Endothelial cell of umbilical vein (primary cell): ENCODE measurements around the gene PGBD5.

Experiments used
- CTCF ChIP-seq, 2 donors: IDR thresholded peaks; 1 replicate in 1 of 2; 2 replicates in 1 of 2; pipeline ENCODE4 v1.5.1; 2011; ENCODE audit warnings: low read length in 2 of 2, mild to moderate bottlenecking in 2 of 2, moderate library complexity in 2 of 2, control low read depth in 1 of 2, inconsistent platforms in 1 of 2, low read depth in 1 of 2; ENCODE audit not compliant: insufficient read depth in 1 of 2; ENCODE audit errors: extremely low read depth in 1 of 2
- EZH2 ChIP-seq: IDR thresholded peaks from 2 replicates; pipeline ENCODE4 v1.6.1; 2012; ENCODE audit warnings: borderline replicate concordance, low read depth, mild to moderate bottlenecking, moderate library complexity, low read length, inconsistent platforms; ENCODE audit not compliant: severe bottlenecking
- FOS ChIP-seq: IDR thresholded peaks from 2 replicates; pipeline ENCODE4 v1.6.1; 2011; ENCODE audit warnings: mild to moderate bottlenecking, low read length, moderate library complexity, borderline replicate concordance; ENCODE audit not compliant: insufficient read depth
- GATA2 ChIP-seq: IDR thresholded peaks from 2 replicates; pipeline ENCODE4 v1.7.0; 2011; ENCODE audit warnings: low read depth, mild to moderate bottlenecking, moderate library complexity, mixed read lengths, low read length; ENCODE audit not compliant: insufficient read length, insufficient read depth
- JUN ChIP-seq: IDR thresholded peaks from 2 replicates; pipeline ENCODE4 v1.6.1; 2011; ENCODE audit warnings: borderline replicate concordance, low read depth; ENCODE audit not compliant: insufficient read length, insufficient read depth
- MYC ChIP-seq: IDR thresholded peaks from one replicate; pipeline ENCODE4 v1.6.1; 2011; ENCODE audit warnings: mild to moderate bottlenecking, low read depth, low read length
- POLR2A ChIP-seq: IDR thresholded peaks from 2 replicates; pipeline ENCODE4 v1.6.1; 2012; ENCODE audit warnings: low read depth, mild to moderate bottlenecking, control low read depth, low read length
- POLR2AphosphoS5 ChIP-seq: IDR thresholded peaks from 2 replicates; pipeline ENCODE4 v1.6.1; 2012; ENCODE audit warnings: low read depth, mild to moderate bottlenecking, control low read depth, low read length, moderate library complexity; ENCODE audit not compliant: insufficient read depth
- TF ChIP-seq, protein P1 (sequence below): IDR thresholded peaks from 2 replicates; pipeline ENCODE4 v1.6.1; 2011; ENCODE audit not compliant: insufficient read depth, insufficient read length

GRCh38 chr1:230301822-230302221 lies 124.3 kb downstream of the PGBD5 start:
- no peak for TF ChIP-seq POLR2A
- TF ChIP-seq CTCF (IDR thresholded peaks at IDR 0.05; ENCODE audit: extremely low read depth in 1 of 2, insufficient read depth in 1 of 2, low read depth in 1 of 2, low read length in 2 of 2): no peak
- no peak for TF ChIP-seq POLR2AphosphoS5
- TF ChIP-seq, protein P1, sequence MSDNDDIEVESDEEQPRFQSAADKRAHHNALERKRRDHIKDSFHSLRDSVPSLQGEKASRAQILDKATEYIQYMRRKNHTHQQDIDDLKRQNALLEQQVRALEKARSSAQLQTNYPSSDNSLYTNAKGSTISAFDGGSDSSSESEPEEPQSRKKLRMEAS: no peak
- no peak for TF ChIP-seq FOS
- TF ChIP-seq JUN: no peak
- no peak for TF ChIP-seq EZH2
- no peak for TF ChIP-seq GATA2
- no peak for TF ChIP-seq MYC
